ENCODE data around the gene ABLIM3. TPM values are rescaled to one million over a fixed set of nuclear protein-coding genes. Genes with fewer than 3 reads are reported as not detected.
A peak's percentile ranks its signal among the peaks of the same experiment; 100 is the strongest.

ABLIM3 gene
- total and polyA plus RNA-seq, 9 of the 15 experiments (the other 6 are each of a cell fraction or from before 2014, with no cell fraction given) = 0.03 to 0.38 (median 0.11) TPM

- no peaks in the 10 kb centered on the region for H3K9me1 ChIP-seq (ENCODE audit: control insufficient read depth, insufficient read depth, low read length)
- peak; percentile 69 for ATAC-seq
- H2AFZ ChIP-seq (ENCODE audit: low read depth, low read length) = peak overlapping the region; percentile 51
- no peaks in the 10 kb centered on the region for H3K79me2 ChIP-seq (ENCODE audit: control insufficient read depth, insufficient read depth, low read length)
- no peaks in the 10 kb centered on the region for H4K20me1 ChIP-seq (replicated peaks; ENCODE audit: control insufficient read depth, insufficient read depth, low read length)
- DNase-seq (ENCODE audit: extremely low read depth in 1 of 4, low spot score in 3 of 4) = no peak
- no TSS peak for BruUV-seq (replicated peaks)
- H3K27me3 ChIP-seq (ENCODE audit: control insufficient read depth in 2 of 2, insufficient read depth in 2 of 2, low read length in 2 of 2) = peaks cover 22 to 50% of the 10 kb centered on the region in 2 experiments
- intact Hi-C loops (cut with micrococcal nuclease) (no loop called here), in situ Hi-C loops (cut with MboI) (no loop called here)
- H3K4me3 ChIP-seq = no peak overlapping the region
- CTCF ChIA-PET (ENCODE audit: low intra/inter-chr PET ratio) = no interaction called here
- WGBS (ENCODE audit: insufficient coverage, low coverage, missing lambda C conversion rate) = 31% methylated on average over 8 of the region's 8 CpGs
- no peak overlapping the region for H3K9ac ChIP-seq (ENCODE audit: insufficient read depth in 1 of 2, low read depth in 2 of 2, low read length in 2 of 2)
- no peaks in the 10 kb centered on the region; a peak in 1 of 5 replicates for H3K4me1 ChIP-seq (replicated peaks in 1 of 2; ENCODE audit: control insufficient read depth in 2 of 2, insufficient read depth in 2 of 2, low read length in 2 of 2)
- no peak for FAIRE-seq
- POLR2A ChIA-PET = no interaction called here
- peak overlapping the region; percentile 34; the same call in 1 of the 2 replicates for H3K4me2 ChIP-seq (ENCODE audit: insufficient read depth, low read length)
- no peaks in the 10 kb centered on the region for H3K9me3 ChIP-seq (replicated peaks; ENCODE audit: control insufficient read depth, insufficient read depth, low read depth, low read length)
- no peak overlapping the region for H3K27ac ChIP-seq (ENCODE audit: extremely low read depth, low read depth, low read length)
- H3K36me3 ChIP-seq (ENCODE audit: control insufficient read depth, insufficient read depth, low read length) = no peaks in the 10 kb centered on the region
- TF ChIP-seq STAT5A (IDR thresholded peaks at IDR 0.05; ENCODE audit: borderline replicate concordance, low read length) (no peak), ZNF511 (CRISPR knock-in tag; IDR thresholded peaks at IDR 0.05) (no peak), YY1 (IDR thresholded peaks at IDR 0.05; ENCODE audit: borderline replicate concordance in 1 of 3, control insufficient read depth in 1 of 3, extremely low read depth in 1 of 3, insufficient read depth in 3 of 3, insufficient read length in 1 of 3, insufficient replicate concordance in 2 of 3, low read depth in 1 of 3, low read length in 2 of 3) (peak in 2 of 3 experiments; percentile 62 to 83), CTBP1 (IDR thresholded peaks at IDR 0.05; ENCODE audit: borderline replicate concordance) (0 out of 2 replicates have a peak, but pooled peaks have one; percentile 11), DIDO1 (tag; IDR thresholded peaks at IDR 0.05; ENCODE audit: low read depth) (0 out of 2 replicates have a peak, but pooled peaks have one; percentile 45), CSDE1 (IDR thresholded peaks at IDR 0.05) (no peak), HCFC1 (IDR thresholded peaks at IDR 0.05; ENCODE audit: low read depth, low read length) (peak; percentile 45), ZBTB40 (IDR thresholded peaks at IDR 0.05) (peak; percentile 83), ZBTB40 (CRISPR knock-in tag; IDR thresholded peaks at IDR 0.05) (no peak), MXI1 (IDR thresholded peaks at IDR 0.05; ENCODE audit: low read depth, low read length) (no peak), GABPB1 (CRISPR knock-in tag; IDR thresholded peaks at IDR 0.05) (peak; percentile 77; the same call in 1 of the 2 replicates)
Observed at GRCh38 chr5:149288436-149288835, 147.1 kb downstream of the ABLIM3 start.

All from K562 (cell line).